Endothelial cell of umbilical vein (primary cell): ENCODE measurements around the gene NES.

ENCODE experiments used
- CTCF ChIP-seq, 2 donors: IDR thresholded peaks; 1 replicate in 1 of 2; 2 replicates in 1 of 2; pipeline ENCODE4 v1.5.1; 2011; ENCODE audit warnings: low read length in 2 of 2, mild to moderate bottlenecking in 2 of 2, moderate library complexity in 2 of 2, control low read depth in 1 of 2, inconsistent platforms in 1 of 2, low read depth in 1 of 2; ENCODE audit not compliant: insufficient read depth in 1 of 2; ENCODE audit errors: extremely low read depth in 1 of 2
- EZH2 ChIP-seq: IDR thresholded peaks from 2 replicates; pipeline ENCODE4 v1.6.1; 2012; ENCODE audit warnings: borderline replicate concordance, low read depth, mild to moderate bottlenecking, moderate library complexity, low read length, inconsistent platforms; ENCODE audit not compliant: severe bottlenecking
- MAX ChIP-seq: IDR thresholded peaks from 2 replicates; pipeline ENCODE4 v1.6.1; 2011; ENCODE audit not compliant: insufficient read depth, insufficient read length
- POLR2A ChIP-seq: IDR thresholded peaks from 2 replicates; pipeline ENCODE4 v1.6.1; 2012; ENCODE audit warnings: low read depth, mild to moderate bottlenecking, control low read depth, low read length
- POLR2AphosphoS5 ChIP-seq: IDR thresholded peaks from 2 replicates; pipeline ENCODE4 v1.6.1; 2012; ENCODE audit warnings: low read depth, mild to moderate bottlenecking, control low read depth, low read length, moderate library complexity; ENCODE audit not compliant: insufficient read depth

DNA sequence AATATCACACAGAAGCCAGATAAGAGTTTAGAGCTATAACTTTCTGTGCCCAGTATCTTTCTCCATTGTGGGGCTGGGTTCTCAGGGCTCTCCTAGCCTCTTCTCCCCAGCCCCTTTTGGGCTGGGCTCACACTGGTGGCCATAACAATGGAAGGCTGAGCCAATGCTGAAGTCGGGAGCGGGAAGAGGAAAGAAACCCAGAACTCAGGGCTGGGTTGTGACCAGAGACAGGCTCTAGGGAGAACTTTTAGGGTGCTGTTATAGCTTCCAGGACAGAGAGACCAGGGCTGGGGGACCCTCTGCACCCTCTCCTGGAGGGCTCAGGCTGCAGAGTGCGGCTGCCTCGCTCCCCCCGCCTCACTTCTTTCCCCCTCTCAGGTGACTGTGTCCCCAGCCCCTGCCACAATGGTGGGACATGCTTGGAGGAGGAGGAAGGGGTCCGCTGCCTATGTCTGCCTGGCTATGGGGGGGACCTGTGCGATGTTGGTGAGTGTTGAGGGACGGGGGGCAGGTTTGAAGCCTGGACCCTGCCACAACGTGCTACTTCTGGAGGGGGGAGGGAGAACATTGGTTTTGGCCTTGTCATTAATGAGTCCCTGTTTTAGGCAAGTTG is 21.2 kb downstream of the NES start:
- no peak for TF ChIP-seq CTCF (IDR thresholded peaks at IDR 0.05; ENCODE audit: extremely low read depth in 1 of 2, insufficient read depth in 1 of 2, low read depth in 1 of 2, low read length in 2 of 2)
- no peak for TF ChIP-seq POLR2AphosphoS5
- TF ChIP-seq EZH2, result no peak
- TF ChIP-seq POLR2A, result no peak
- no peak for TF ChIP-seq MAX
